Activated CD8-positive, alpha-beta memory T cell treated with anti-CD3 and anti-CD28 coated beads, Interleukin-2, amount 10 ng/mL, durations not matched to agents 7 days and 5 days (primary cell): Measurements from ENCODE around the gene AJM1. TPM values are rescaled to one million over a fixed set of nuclear protein-coding genes. Genes with fewer than 3 reads are reported as not detected.

ENCODE experiments used
- ATAC-seq: fragments of 150-1000 bp; cut with Tn5 transposase; one replicate; pipeline ENCODE4 v1.10.0; 2021; ENCODE audit warnings: moderate library complexity
- CTCF ChIA-PET: fragments of 350-600 bp; sonication (Branson Sonifier 250); formaldehyde crosslinking; loops from one replicate; lab custom pipeline; 2021; ENCODE audit warnings: antibody characterized with exemption; lab: Charles Lee
- DNase-seq: peaks from one replicate; pipeline ENCODE4 v3.0.0-alpha.2; 2020
- H3K27ac Mint-ChIP-seq: one replicate; pipeline ENCODE4 v1.8.0; 2021; ENCODE audit warnings: mild to moderate bottlenecking, mixed read lengths
- H3K27me3 Mint-ChIP-seq: one replicate; pipeline ENCODE4 v1.8.0; 2021; ENCODE audit warnings: mixed read lengths
- H3K36me3 Mint-ChIP-seq: one replicate; pipeline ENCODE4 v1.8.0; 2021; ENCODE audit warnings: mild to moderate bottlenecking, mixed read lengths
- H3K4me1 Mint-ChIP-seq: one replicate; pipeline ENCODE4 v1.8.0; 2021; ENCODE audit warnings: mixed read lengths
- H3K4me3 Mint-ChIP-seq: one replicate; pipeline ENCODE4 v1.8.0; 2021; ENCODE audit warnings: mild to moderate bottlenecking, moderate library complexity, mixed read lengths
- H3K9me3 Mint-ChIP-seq: one replicate; pipeline ENCODE4 v1.8.0; 2022; ENCODE audit warnings: low read depth, mixed read lengths
- total RNA-seq, 2 experiments: library from RNA; stranded (reverse); gene quantifications; one replicate each; pipeline ENCODE4 v1.2.3, GENCODE V29; 2021

AJM1 gene
- total RNA-seq, 2 experiments from 2014 or later, result 3.9 to 4.4 TPM

DNA sequence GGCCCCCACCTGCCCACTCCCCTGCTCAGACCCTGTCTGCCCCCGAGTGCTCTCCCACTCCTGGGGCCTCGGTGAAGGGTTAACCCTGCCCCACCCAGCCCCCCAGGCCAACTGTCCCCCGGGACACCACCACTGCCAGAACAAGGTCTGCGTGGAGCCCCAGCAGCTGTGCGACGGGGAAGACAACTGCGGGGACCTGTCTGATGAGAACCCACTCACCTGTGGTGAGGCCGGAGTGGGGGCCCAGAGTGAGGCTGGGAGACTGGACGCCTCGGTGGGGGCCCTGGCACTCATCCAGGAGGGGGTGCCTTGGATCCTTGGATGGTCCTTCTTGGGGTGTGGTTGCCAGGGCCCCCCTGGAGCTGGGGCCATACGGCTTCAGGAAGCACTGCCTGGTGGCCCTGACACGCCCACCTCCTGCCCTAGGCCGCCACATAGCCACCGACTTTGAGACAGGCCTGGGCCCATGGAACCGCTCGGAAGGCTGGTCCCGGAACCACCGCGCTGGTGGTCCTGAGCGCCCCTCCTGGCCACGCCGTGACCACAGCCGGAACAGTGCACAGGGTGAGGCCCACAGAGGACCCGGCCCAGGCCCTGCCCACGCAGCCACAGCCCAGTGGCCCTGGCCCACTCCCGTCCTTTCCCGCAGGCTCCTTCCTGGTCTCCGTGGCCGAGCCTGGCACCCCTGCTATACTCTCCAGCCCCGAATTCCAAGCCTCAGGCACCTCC lies 12.0 kb downstream of the AJM1 start:
- H3K27ac Mint-ChIP-seq, result no peak overlapping the region
- H3K36me3 Mint-ChIP-seq, result no peaks in the 10 kb centered on the region
- CTCF ChIA-PET, result no interaction called here
- H3K27me3 Mint-ChIP-seq, result no peaks in the 10 kb centered on the region
- no peak for ATAC-seq
- peaks cover 5% of the 10 kb centered on the region for H3K4me1 Mint-ChIP-seq
- DNase-seq, result no peak
- no peak overlapping the region for H3K4me3 Mint-ChIP-seq
- no peaks in the 10 kb centered on the region for H3K9me3 Mint-ChIP-seq

- DNase-seq (no peak), ATAC-seq (no peak)
- no peak overlapping the region for H3K4me3 Mint-ChIP-seq
- peaks cover 3% of the 10 kb centered on the region for H3K4me1 Mint-ChIP-seq
- no peaks in the 10 kb centered on the region for H3K27me3 Mint-ChIP-seq
- H3K9me3 Mint-ChIP-seq, result no peaks in the 10 kb centered on the region
- no peaks in the 10 kb centered on the region for H3K36me3 Mint-ChIP-seq
- H3K27ac Mint-ChIP-seq, result no peak overlapping the region
- CTCF ChIA-PET, result no interaction called here
Measured at GRCh38 chr9:136854842-136855460, 12.7 kb downstream of the AJM1 start.

GRCh38 chr9:136855461-136856078 lies 13.3 kb downstream of the AJM1 start:
- CTCF ChIA-PET, result no interaction called here
- no peak overlapping the region for H3K27ac Mint-ChIP-seq
- no peaks in the 10 kb centered on the region for H3K4me1 Mint-ChIP-seq
- H3K4me3 Mint-ChIP-seq, result no peak overlapping the region
- H3K36me3 Mint-ChIP-seq, result no peaks in the 10 kb centered on the region
- DNase-seq (no peak), ATAC-seq (no peak)
- H3K9me3 Mint-ChIP-seq, result no peaks in the 10 kb centered on the region
- H3K27me3 Mint-ChIP-seq, result no peaks in the 10 kb centered on the region

DNA sequence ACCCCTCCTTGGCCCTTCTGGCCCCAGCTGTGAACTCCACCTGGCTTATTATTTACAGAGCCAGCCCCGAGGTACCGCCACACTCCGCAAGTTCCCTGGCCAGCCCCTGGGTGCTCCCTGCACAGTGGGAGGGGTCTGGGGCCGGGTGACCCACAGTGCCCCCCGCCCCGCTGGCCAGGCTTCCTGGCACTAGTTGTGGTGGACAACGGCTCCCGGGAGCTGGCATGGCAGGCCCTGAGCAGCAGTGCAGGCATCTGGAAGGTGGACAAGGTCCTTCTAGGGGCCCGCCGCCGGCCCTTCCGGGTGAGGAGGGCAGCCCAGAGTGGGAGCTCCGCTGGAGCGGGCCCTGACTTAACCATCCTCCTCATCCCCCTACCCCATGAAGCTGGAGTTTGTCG lies 13.8 kb downstream of the AJM1 start:
- H3K27ac Mint-ChIP-seq, result no peak overlapping the region
- CTCF ChIA-PET, result interaction anchor here (0.6 to 0.7 kb wide), 2 partner anchors 14 to 208 kb away, joined by 3 read pairs; partner anchors contain the start of gene AJM1
- ATAC-seq, result no peak
- no peak overlapping the region for H3K4me3 Mint-ChIP-seq
- H3K27me3 Mint-ChIP-seq, result no peaks in the 10 kb centered on the region
- H3K9me3 Mint-ChIP-seq, result no peaks in the 10 kb centered on the region
- DNase-seq, result no peak
- no peaks in the 10 kb centered on the region for H3K36me3 Mint-ChIP-seq
- H3K4me1 Mint-ChIP-seq, result no peaks in the 10 kb centered on the region

GRCh38 chr9:136856541-136857141 lies 14.4 kb downstream of the AJM1 start:
- H3K4me3 Mint-ChIP-seq, result no peak overlapping the region
- no peaks in the 10 kb centered on the region for H3K27me3 Mint-ChIP-seq
- CTCF ChIA-PET, result interaction anchor here (0.6 to 0.7 kb wide), 2 partner anchors 14 to 208 kb away, joined by 3 read pairs; partner anchors contain the start of gene AJM1
- H3K36me3 Mint-ChIP-seq, result peaks cover 1% of the 10 kb centered on the region
- no peaks in the 10 kb centered on the region for H3K9me3 Mint-ChIP-seq
- H3K4me1 Mint-ChIP-seq, result no peaks in the 10 kb centered on the region
- ATAC-seq, result no peak
- DNase-seq, result no peak
- H3K27ac Mint-ChIP-seq, result no peak overlapping the region

- H3K36me3 Mint-ChIP-seq, result peaks cover 4% of the 10 kb centered on the region
Measured at GRCh38 chr9:136857166-136857565, 14.9 kb downstream of the AJM1 start.

DNA sequence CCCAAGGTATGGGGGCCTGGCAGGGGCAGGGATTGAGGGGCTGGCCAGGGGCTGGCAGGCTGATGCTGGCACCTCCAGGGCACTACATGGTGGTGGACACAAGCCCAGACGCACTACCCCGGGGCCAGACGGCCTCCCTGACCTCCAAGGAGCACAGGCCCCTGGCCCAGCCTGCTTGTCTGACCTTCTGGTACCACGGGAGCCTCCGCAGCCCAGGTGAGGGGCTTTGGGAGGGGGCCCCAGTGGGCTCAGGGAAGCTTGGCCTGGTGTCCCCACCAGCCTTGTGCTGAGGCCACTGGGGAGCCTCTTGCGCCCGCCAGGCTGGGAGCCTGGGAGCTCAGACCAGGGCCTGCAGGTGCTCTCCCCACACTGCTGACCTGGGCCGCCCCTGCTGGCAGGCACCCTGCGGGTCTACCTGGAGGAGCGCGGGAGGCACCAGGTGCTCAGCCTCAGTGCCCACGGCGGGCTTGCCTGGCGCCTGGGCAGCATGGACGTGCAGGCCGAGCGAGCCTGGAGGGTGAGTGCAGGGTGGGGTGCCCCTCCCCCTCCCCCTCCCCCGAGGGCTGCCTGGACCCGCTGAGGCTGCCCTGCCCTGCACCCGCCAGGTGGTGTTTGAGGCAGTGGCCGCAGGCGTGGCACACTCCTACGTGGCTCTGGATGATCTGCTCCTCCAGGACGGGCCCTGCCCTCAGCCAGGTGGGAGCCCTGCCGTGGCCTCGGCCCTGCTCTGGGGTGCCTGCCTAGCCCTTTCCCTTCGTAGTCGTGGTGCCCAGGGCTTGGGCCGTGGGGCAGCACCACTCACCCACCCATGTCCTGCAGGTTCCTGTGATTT lies 15.5 kb downstream of the AJM1 start:
- Mint-ChIP-seq H3K36me3 (peaks cover 6% of the 10 kb centered on the region), H3K4me3 (no peak overlapping the region), H3K27me3 (no peaks in the 10 kb centered on the region), H3K4me1 (no peaks in the 10 kb centered on the region), H3K27ac (no peak overlapping the region), H3K9me3 (no peaks in the 10 kb centered on the region)
- CTCF ChIA-PET, result no interaction called here
- no peak for ATAC-seq
- no peak for DNase-seq

More at GRCh38 chr9:136857166-136857565, 14.9 kb downstream of the AJM1 start:
- Mint-ChIP-seq H3K27me3 (no peaks in the 10 kb centered on the region), H3K9me3 (no peaks in the 10 kb centered on the region), H3K27ac (no peak overlapping the region), H3K4me3 (no peak overlapping the region), H3K4me1 (no peaks in the 10 kb centered on the region)
- ATAC-seq (no peak), DNase-seq (no peak)
- CTCF ChIA-PET, result no interaction called here

DNA sequence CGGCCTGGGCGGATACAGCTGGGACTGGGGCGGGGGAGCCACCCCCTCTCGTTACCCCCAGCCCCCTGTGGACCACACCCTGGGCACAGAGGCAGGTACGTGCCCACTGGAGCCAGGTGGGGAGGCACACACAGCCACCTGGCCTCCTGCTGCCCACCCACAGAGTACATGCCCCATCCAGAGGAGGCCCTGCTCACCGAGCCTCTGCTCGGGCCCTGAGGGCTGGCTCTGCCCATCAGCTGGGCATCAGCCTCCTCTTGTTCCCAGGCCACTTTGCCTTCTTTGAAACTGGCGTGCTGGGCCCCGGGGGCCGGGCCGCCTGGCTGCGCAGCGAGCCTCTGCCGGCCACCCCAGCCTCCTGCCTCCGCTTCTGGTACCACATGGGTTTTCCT lies 16.2 kb downstream of the AJM1 start:
- no peak for ATAC-seq
- H3K36me3 Mint-ChIP-seq, result peaks cover 8% of the 10 kb centered on the region
- H3K27me3 Mint-ChIP-seq, result no peaks in the 10 kb centered on the region
- no peaks in the 10 kb centered on the region for H3K9me3 Mint-ChIP-seq
- no peak overlapping the region for H3K4me3 Mint-ChIP-seq
- CTCF ChIA-PET, result interaction anchor here (2.0 kb wide), 1 partner anchor 24 kb away, joined by 4 read pairs; no protein-coding TSS in a partner anchor
- no peaks in the 10 kb centered on the region for H3K4me1 Mint-ChIP-seq
- no peak for DNase-seq
- H3K27ac Mint-ChIP-seq, result no peak overlapping the region

DNA sequence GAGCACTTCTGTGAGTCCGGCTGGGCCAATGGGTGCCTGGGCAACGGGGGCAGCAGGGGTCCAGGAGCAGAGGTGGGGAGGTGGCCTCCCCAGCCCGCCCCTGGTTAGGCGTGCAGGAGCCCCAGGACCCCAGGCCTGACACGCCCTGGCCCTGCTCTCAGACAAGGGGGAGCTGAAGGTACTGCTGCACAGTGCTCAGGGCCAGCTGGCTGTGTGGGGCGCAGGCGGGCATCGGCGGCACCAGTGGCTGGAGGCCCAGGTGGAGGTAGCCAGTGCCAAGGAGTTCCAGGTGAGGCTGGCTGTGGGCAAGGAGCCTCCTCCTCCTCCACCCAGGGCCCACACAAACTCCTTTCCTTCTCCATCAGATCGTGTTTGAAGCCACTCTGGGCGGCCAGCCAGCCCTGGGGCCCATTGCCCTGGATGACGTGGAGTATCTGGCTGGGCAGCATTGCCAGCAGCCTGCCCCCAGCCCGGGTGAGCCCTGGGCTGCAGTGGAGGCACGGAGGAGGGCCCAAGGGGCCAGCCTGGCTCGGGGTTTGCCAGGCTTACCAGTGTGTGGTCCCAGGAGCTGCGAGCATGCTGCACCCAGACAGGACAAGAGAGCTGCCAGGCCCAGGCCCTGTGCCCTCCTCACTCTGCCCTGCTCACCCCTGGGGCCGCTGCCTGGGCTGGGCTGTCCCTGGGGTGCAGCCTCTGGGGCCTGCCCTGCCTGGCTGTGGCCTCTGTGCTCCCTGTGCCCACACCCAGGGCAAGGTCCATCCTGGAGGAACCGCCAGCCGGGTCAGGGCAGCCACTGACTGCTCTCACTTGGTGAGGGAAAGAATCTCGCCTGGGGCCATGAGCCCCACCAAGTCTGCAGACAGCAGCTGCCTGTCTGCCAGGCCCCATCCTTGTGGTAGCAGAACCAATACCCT lies 16.8 kb downstream of the AJM1 start:
- Mint-ChIP-seq H3K27ac (no peak overlapping the region), H3K4me1 (peaks cover 6% of the 10 kb centered on the region), H3K9me3 (no peaks in the 10 kb centered on the region), H3K36me3 (peaks cover 12% of the 10 kb centered on the region), H3K27me3 (no peaks in the 10 kb centered on the region), H3K4me3 (no peak overlapping the region)
- CTCF ChIA-PET, result interaction anchor here (2.0 kb wide), 1 partner anchor 23 kb away, joined by 4 read pairs; no protein-coding TSS in a partner anchor
- ATAC-seq (no peak), DNase-seq (no peak)

DNA sequence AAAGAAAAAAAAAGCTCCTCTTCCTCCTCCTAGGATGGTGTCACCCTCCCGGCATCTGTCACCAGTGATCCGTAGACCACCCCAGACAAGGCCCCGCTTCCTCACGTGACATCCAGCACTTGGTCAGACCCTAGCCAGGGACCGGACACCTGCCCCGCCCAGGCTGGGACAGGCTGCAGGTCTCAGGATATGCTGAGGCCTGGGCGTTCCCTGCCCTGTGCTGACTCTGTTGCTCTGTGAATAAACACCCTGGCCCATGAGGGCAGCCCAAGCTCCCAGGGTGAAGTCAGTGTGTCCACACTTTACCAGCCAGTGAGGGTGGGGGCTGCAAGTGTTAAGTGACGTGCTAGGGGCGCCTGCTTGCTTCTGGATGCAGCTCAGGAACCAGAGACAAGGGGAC lies 18.3 kb downstream of the AJM1 start:
- ATAC-seq, result no peak
- peaks cover 16% of the 10 kb centered on the region for H3K4me1 Mint-ChIP-seq
- no peak for DNase-seq
- H3K4me3 Mint-ChIP-seq, result no peak overlapping the region
- H3K9me3 Mint-ChIP-seq, result no peaks in the 10 kb centered on the region
- H3K27me3 Mint-ChIP-seq, result no peaks in the 10 kb centered on the region
- CTCF ChIA-PET, result interaction anchor here (0.6 to 2.4 kb wide), 3 partner anchors 18 to 200 kb away, joined by 3 to 5 read pairs (median 4); partner anchors contain the start of gene AJM1
- H3K27ac Mint-ChIP-seq, result no peak overlapping the region
- H3K36me3 Mint-ChIP-seq, result peaks cover 15% of the 10 kb centered on the region

- no peaks in the 10 kb centered on the region for H3K9me3 Mint-ChIP-seq
- H3K4me3 Mint-ChIP-seq, result no peak overlapping the region
- ATAC-seq, result no peak
- peaks cover 15% of the 10 kb centered on the region for H3K36me3 Mint-ChIP-seq
- DNase-seq, result no peak
- peaks cover 16% of the 10 kb centered on the region for H3K4me1 Mint-ChIP-seq
- CTCF ChIA-PET, result interaction anchor here (0.9 to 2.4 kb wide), 4 partner anchors 19 to 207 kb away, joined by 3 to 5 read pairs (median 3); partner anchors contain the start of gene AJM1
- no peaks in the 10 kb centered on the region for H3K27me3 Mint-ChIP-seq
- no peak overlapping the region for H3K27ac Mint-ChIP-seq
Measured at GRCh38 chr9:136860933-136861873, 18.9 kb downstream of the AJM1 start.
